ENCODE measurements around the gene SLC35D3.
"Not testable (repeated sequence)": the region's sequence is repeated elsewhere in the genome, so short reads cannot be mapped to it uniquely, and the experiment has no call there.

Gene SLC35D3

DNA sequence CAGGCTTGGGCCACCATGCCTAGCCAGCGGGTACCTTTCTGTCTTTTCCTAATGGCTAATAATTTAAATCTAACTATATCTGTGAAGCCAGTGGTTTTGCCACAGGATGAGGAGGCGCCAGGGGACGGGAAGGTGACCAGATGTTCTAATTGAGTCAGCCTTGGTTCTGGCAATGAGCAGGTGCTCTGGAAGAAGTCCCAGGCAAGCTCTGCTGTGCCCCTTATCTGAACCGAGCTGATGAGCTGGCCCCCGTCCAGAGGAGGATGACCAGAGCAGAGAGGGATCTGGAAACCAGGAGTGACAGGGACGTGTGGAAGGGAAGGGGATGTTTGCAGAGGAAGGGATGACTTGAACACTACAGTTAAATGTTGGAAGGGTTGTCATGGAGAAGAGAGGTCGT is 46.7 kb downstream of the SLC35D3 start:
- DNase-seq, result no peak

DNA sequence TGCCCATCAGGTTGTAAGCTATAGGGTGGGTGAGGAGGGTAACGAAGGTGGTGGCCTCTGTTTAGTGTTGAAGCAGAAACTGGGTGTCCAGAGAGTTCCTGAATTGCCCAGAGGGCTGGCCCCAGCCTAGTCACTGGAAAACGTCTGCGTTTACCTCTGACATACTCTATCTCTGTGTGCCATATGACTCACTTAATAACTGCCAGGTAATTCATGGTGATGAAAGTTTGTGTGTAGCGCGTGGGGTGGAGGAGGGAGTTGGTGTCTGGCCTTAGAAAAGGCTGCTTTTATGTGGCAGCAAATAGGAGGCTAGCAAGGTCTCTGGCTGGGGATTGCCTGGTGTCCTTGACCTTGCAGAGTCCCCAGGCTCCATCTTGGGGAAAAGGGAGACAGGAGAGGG is 47.3 kb downstream of the SLC35D3 start:
- no peak for DNase-seq

- no peak for DNase-seq
Measured at GRCh38 chr6:136969930-136970329, 47.8 kb downstream of the SLC35D3 start.

- no peak for DNase-seq
Measured at GRCh38 chr6:136971609-136972008, 49.5 kb downstream of the SLC35D3 start.

- not testable (repeated sequence) for DNase-seq
Measured at GRCh38 chr6:136973781-136974180, 51.7 kb downstream of the SLC35D3 start.
